Measurements from ENCODE around the gene TRIM71.

TRIM71 gene

GRCh38 chr3:32866533-32866932, 48.7 kb downstream of the TRIM71 start:
- DNase-seq (ENCODE audit: low spot score): no peak

- no peak for DNase-seq (ENCODE audit: low spot score)
Observed at GRCh38 chr3:32867954-32868353, 50.2 kb downstream of the TRIM71 start.

DNA sequence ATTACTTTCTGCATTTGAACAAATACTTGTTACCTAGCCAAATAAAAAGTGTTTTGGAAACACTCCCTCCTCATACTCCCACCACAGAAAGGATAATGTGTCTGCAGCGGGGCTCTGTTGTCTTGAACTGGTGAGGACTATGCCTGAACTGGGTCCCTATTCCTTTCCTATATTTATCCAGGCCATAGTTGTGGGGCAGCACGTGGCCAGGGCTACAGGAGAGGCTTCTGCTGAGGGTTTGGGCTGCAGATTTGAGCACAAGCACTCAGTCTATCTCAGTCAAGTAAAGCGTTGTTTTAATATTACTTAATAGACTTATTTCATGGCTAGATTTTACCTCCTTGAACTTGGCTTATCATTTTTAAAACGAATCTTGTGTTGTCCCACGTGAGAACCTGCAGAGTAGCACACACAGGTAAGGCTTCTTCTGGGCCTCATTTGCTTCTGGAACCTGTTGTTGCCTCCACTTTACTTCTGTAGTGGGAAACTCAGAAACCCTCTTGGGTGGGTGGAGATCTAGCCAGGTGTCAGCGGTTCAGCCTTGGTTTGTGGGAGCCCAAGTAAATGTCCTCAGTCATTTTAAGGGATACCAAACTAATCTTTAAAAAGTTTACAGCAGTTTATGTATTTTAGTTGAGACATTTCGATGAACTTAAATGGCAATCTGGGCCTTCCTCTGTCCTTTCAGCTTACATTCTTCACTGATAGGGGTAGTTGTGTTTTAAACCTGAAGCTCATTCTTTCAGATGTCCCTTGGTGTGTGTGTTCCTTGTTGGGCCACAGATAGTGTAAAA, 51.1 kb downstream of the TRIM71 start:
- DNase-seq (ENCODE audit: low spot score): no peak

DNA sequence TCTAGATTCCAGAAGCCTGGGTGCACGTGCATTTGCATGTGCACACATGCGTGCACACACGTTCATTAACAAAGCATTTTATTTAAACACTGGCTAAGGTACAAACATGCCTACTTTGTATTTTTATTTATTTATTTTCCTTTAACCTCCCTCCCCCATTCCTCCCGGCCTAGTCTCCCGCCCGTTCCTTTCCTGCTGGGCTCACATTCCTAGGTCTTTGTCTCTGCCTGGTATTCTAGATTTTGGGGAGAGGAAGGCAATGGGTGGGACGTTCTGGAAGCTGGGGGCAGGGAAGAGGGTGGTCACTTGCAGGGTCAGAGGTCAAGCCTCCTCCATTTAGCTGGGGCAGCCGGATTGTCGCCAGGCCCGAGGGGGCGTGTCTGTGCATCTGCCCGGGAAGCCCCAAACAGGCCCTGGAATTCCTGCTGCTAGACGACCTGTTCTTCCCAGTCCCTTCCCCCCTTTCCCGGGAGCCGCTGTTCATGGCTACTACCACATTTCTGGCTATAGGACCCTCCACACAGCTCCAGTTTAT, 51.8 kb downstream of the TRIM71 start:
- DNase-seq (ENCODE audit: low spot score): no peak

- DNase-seq (ENCODE audit: low spot score): no peak
Observed at GRCh38 chr3:32870373-32871095, 52.7 kb downstream of the TRIM71 start.

DNA sequence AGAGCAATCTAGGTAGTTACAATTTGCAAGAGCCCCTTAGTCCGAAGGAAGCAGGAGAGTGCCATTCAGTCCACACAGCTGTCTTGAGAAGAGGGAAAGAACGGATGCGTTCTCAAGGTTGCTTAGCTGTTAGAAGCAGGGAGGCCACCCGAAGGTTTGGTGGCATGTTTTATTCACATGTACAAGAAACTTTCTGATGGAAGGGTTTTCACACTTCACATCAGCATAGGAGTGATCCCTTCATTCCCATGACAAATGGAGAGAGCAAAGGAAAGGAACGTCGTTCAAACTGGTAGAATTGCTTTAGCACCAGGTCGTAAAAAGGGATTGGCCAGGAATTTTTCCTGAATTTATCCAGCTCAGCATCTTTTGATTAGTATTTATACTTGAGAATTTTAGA, 53.5 kb downstream of the TRIM71 start:
- DNase-seq (ENCODE audit: low spot score): no peak

DNA sequence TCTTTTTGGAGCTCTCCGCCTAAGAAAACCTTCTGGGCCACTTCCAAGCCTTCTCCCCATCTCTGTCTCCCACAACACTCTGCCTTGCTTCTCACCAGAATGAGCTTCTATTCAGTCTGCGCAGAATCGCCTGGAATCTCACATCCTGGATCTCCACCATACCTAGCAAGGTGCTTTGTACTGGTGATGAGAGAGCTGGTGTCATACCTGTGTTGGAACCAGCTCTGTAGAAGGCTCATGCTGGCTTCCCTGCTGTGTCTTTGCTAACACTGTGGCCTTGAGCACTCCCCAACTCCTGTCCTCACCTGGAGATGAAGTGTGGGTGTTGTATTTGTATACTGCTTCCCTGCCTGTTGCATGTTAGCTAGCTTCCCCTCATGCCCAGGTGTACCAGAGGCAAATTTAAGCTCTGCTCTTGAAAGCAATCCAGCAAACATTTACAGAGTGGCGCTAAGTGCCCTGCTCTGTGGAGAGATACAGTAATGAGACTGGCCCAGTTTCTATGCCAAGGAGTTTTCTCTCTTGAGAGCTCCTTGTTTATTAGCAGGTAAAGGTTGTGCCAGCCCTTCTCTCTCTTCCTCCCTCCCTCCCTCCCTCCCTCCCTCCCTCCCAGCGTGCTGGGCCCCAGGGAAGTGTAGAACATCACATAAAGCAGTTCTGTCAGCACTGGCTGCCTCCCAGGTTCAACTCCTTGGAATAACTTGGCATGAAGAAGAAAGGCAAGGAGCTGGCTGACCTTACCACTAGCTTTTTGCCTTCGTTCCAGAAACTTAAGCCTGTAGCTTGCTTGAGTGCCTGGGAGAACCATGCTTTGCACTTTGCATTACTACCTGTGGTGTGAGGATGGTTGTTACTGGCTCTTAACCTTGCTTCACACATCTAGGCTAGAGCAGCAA, 54.9 kb downstream of the TRIM71 start:
- DNase-seq (ENCODE audit: low spot score): no peak

- no peak for DNase-seq (ENCODE audit: low spot score)
Observed at GRCh38 chr3:32873531-32874130, 55.8 kb downstream of the TRIM71 start.

- DNase-seq (ENCODE audit: low spot score): no peak
Observed at GRCh38 chr3:32876920-32877319, 59.1 kb downstream of the TRIM71 start.

GRCh38 chr3:32877598-32877997, 59.8 kb downstream of the TRIM71 start:
- DNase-seq (ENCODE audit: low spot score): no peak

GRCh38 chr3:32880225-32880624, 62.4 kb downstream of the TRIM71 start:
- no peak for DNase-seq (ENCODE audit: low spot score)

DNA sequence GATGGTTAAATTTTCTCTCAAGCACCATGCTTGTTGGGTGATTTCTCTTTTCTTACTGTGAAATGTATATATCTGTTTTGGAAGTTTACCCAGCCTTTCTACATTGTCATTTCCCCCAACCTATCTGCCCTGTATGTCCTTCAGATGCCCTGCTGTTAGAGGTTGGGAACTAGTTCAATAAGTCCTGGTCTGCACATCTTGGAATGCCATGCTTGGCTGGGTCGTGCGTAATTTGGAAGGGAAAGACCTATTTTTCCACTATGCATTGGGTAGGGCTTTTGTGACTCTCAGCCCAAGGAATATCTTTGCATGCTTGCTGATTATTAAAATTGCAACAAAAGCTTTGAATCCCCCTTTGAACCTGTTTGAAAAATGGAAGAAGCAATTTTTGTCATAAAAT, 63.8 kb downstream of the TRIM71 start:
- DNase-seq (ENCODE audit: low spot score): no peak

GRCh38 chr3:32882189-32882588, 64.4 kb downstream of the TRIM71 start:
- DNase-seq (ENCODE audit: low spot score): no peak

DNA sequence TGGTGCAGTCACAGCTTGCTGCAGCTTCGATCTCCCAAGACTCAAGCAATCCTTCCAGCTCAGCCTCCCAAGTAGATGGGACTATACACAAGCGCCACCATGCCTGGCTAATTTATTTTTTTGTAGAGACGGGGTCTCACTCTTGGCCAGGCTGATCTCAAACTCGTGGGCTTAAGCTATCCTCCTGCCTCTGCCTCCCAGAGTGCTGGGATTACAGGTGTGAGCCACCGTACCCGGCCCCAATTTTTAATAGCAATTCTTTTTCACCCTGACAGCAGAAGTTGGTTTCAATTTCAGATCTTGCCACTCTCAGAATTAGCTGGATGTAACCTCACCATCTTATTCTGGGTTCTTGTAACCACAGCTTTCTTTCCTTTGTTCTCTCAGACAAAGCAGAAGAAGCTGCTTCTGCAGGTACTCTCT, 64.8 kb downstream of the TRIM71 start:
- DNase-seq (ENCODE audit: low spot score): no peak

GRCh38 chr3:32883817-32884216, 66.0 kb downstream of the TRIM71 start:
- no peak for DNase-seq (ENCODE audit: low spot score)

DNA sequence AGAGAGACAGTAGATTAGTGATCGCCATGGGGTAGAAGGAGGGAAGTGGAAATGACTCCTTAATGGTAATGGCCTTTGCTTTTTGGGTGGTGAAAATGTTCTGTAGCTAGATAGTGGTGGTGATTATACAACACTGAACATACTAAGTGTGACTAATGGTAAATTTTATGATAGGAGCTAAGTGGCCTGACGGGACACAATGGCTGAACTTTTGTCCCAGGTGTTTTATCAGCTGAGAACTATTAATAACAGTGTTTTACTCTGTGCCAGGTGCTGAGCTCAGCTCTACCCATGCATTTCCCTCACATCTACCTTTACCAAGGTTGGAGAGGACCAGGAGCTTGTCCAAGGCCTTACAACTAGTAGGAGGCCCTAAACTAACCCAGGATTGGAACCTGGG, 66.8 kb downstream of the TRIM71 start:
- no peak for DNase-seq (ENCODE audit: low spot score)

GRCh38 chr3:32885283-32885901, 67.6 kb downstream of the TRIM71 start:
- no peak for DNase-seq (ENCODE audit: low spot score)

- no peak for DNase-seq (ENCODE audit: low spot score)
Observed at GRCh38 chr3:32886296-32886695, 68.5 kb downstream of the TRIM71 start.

GRCh38 chr3:32886911-32887310, 69.1 kb downstream of the TRIM71 start:
- no peak for DNase-seq (ENCODE audit: low spot score)

DNA sequence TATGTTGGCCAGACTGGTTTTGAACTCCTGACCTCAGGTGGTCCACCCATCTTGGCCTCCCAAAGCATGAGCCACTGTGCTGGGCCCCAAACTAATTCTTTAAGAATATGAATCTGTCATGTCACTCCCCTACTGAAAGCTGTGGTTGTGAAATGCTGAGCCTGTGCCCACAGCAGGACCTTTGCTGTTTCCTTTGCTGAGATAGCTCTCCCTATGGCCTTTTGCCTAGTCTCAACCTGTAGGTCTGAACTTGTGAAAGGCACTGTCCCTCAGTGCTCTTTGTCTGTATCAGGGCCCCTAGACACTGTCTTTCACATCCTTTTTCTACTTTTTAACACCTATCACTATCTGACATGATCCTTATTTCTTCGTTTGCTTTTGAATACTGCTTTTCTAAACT, 70.9 kb downstream of the TRIM71 start:
- DNase-seq (ENCODE audit: low spot score): no peak
